ES-I3 (cell line): Measurements from ENCODE around the gene CACNA2D4.

Experiments used
- H3K36me3 ChIP-seq: 2 replicates; pipeline ENCODE4 v1.6.1; 2013; ENCODE audit warnings: mild to moderate bottlenecking, low read length, control low read depth, moderate library complexity; ENCODE audit not compliant: insufficient read depth
- H3K4me1 ChIP-seq: 2 replicates; pipeline ENCODE4 v1.6.1; 2013; ENCODE audit warnings: mild to moderate bottlenecking, control low read depth, low read length; ENCODE audit not compliant: insufficient read depth
- H3K9ac ChIP-seq: 2 replicates; pipeline ENCODE4 v1.6.1; 2013; ENCODE audit warnings: low read depth, mild to moderate bottlenecking, low read length, moderate library complexity
- H3K9me3 ChIP-seq: 2 replicates; pipeline ENCODE4 v1.6.1; 2013; ENCODE audit warnings: mild to moderate bottlenecking, low read length, moderate library complexity; ENCODE audit not compliant: control insufficient read depth, insufficient read depth

CACNA2D4 gene

GRCh38 chr12:1916371-1917171 is 1.9 kb downstream of the CACNA2D4 start:
- Histone ChIP-seq H3K36me3 (no peaks in the 10 kb centered on the region), H3K9ac (no peak overlapping the region), H3K9me3 (no peaks in the 10 kb centered on the region), H3K4me1 (peaks cover 10% of the 10 kb centered on the region; the same call in 1 of the 2 replicates)

GRCh38 chr12:1915082-1915968 is 3.1 kb downstream of the CACNA2D4 start:
- peaks cover 10% of the 10 kb centered on the region; the same call in 1 of the 2 replicates for H3K4me1 ChIP-seq

DNA sequence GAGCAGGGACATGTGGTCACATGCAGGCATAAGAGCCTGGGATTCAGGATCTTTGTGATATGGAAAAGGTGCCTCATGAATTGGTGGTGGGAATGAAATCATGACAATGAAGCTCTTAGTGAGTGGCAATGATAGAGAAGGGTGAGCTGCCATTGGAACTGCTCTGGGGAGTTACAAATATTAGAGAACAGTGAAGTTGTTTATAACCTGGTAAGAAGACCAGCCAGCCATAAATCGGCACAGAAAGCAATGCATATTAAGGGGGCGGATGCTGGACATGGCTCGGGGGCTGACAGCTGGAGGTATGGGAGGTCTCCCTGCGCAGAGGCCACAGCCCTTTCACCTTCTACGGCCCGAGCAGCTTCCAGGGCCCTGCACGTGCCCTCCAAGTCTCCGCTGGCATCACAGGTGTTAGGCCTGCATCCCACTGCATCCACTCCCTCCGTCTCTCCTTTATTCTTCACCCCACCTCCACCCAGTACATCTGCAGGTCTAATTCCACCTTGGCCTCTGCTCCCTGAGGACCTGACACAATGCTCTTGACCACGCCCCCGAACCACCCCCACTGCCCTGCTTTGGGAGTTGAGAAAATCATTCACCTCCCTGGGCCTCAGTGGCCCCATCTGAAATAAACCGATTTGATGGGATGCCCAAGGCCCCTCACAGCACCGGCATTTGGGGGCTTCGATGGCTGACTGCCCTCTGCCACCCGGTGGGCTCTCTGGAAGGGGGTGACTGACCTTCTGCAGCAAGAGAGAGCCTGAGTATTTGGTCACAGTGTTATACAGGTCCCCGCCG is 4.1 kb downstream of the CACNA2D4 start:
- H3K9me3 ChIP-seq = no peaks in the 10 kb centered on the region
- H3K36me3 ChIP-seq = no peaks in the 10 kb centered on the region
- no peak overlapping the region for H3K9ac ChIP-seq
- H3K4me1 ChIP-seq = peaks cover 10% of the 10 kb centered on the region; the same call in 1 of the 2 replicates

More at GRCh38 chr12:1915082-1915968, 3.1 kb downstream of the CACNA2D4 start:
- Histone ChIP-seq H3K9me3 (no peaks in the 10 kb centered on the region), H3K9ac (no peak overlapping the region), H3K36me3 (no peaks in the 10 kb centered on the region)

DNA sequence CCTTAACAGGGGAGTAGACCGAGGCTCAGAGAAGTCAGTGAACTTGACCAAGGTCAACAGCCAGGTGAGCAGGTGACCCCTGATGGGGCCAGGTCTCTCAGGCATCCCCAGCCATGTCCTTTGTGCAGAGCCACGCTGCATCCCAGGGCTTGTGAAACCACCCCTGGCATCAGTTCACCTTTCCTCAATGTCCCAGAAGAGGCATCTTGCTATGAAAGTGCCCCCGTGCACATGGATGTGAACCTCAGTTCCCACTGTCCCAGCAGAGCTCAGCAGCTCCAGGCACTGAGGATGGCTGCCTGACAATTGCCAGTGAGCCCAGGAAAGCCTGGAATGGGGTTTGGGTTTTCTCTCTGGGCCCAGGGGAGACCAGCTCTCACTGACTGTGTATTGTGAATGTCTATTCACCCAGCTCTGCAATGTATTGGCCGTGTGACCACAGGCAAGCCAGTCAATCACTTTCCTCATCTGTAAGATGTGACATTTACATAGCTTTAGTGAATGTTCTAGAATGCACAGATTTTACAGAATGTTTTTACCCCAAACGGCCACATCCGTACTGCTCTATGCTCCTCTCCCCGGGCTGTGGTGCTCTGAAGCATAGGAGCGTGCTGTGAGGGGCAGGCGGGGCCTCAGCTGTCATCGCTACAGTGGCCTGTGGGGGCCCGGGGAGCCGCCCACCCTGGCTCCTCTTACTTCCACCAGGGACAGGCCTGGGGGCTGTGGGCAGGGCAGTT is 4.9 kb downstream of the CACNA2D4 start:
- Histone ChIP-seq H3K9ac (no peak overlapping the region), H3K4me1 (peaks cover 10% of the 10 kb centered on the region; the same call in 1 of the 2 replicates), H3K9me3 (no peaks in the 10 kb centered on the region), H3K36me3 (no peaks in the 10 kb centered on the region)

GRCh38 chr12:1912580-1913376 is 5.7 kb downstream of the CACNA2D4 start:
- Histone ChIP-seq H3K9ac (no peak overlapping the region), H3K36me3 (no peaks in the 10 kb centered on the region), H3K9me3 (no peaks in the 10 kb centered on the region), H3K4me1 (peaks cover 10% of the 10 kb centered on the region; the same call in 1 of the 2 replicates)

GRCh38 chr12:1911598-1912575 is 6.6 kb downstream of the CACNA2D4 start:
- H3K9ac ChIP-seq = no peak overlapping the region
- H3K36me3 ChIP-seq = no peaks in the 10 kb centered on the region
- H3K9me3 ChIP-seq = no peaks in the 10 kb centered on the region
- H3K4me1 ChIP-seq = peaks cover 10% of the 10 kb centered on the region; the same call in 1 of the 2 replicates

GRCh38 chr12:1910468-1910867 is 8.0 kb downstream of the CACNA2D4 start:
- Histone ChIP-seq H3K4me1 (peaks cover 10% of the 10 kb centered on the region; the same call in 1 of the 2 replicates), H3K36me3 (no peaks in the 10 kb centered on the region), H3K9ac (no peak overlapping the region), H3K9me3 (no peaks in the 10 kb centered on the region)

GRCh38 chr12:1908758-1909157 is 9.7 kb downstream of the CACNA2D4 start:
- Histone ChIP-seq H3K9ac (no peak overlapping the region), H3K4me1 (peaks cover 10% of the 10 kb centered on the region; the same call in 1 of the 2 replicates), H3K36me3 (no peaks in the 10 kb centered on the region), H3K9me3 (0 out of 2 replicates have a peak, but pooled peaks cover 6% of the 10 kb centered on the region)

DNA sequence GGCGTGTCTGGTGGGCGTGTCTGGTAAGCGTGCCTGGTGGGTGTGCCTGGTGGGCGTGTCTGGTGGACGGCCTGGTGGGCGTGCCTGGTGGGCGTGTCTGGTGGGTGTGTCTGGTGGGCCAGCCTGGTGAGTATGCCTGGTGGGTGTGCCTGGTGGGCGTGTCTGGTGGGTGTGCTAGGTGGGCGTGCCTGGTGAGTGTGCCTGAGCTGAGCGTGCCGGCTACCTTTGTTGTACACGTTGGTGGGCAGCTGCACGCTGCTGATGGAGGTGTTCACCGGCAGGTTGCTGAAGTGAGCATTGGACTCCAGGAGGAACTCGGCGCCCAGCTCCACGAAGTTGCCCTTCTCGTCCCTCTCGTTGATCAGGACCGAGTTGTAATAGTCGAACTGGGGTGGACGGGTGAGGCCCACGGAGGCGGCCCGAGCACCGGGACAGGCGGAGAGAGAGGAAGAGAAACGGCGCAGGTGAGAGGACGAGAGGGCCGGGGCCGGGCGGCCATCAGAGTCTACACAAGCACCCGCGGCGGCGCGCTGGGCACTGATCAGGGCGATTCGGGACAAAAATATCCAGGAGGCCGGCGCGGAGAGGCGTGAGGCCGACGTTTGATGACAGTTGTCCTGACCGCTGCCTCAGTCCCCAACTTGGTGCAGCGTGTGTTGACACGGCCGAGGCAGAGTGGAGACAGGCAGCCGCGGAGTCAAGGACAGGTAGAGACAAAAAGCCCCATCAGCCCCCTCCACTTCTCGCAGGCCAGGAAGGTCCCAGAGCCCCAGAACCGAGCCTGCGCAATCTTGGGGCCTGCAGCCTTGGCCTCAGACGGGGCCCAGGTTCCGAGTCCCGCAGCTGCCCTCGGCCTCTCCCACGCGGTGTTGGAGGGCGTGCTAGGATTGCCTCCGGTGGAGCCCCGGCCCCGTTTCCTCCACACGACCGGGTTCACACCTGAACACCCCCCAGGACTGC is 10.5 kb downstream of the CACNA2D4 start:
- H3K9me3 ChIP-seq = peaks cover 8% of the 10 kb centered on the region; the same call in 1 of the 2 replicates
- peaks cover 9% of the 10 kb centered on the region; the same call in 1 of the 2 replicates for H3K4me1 ChIP-seq
- no peaks in the 10 kb centered on the region for H3K36me3 ChIP-seq
- H3K9ac ChIP-seq = no peak overlapping the region

- no peak overlapping the region for H3K9ac ChIP-seq
- H3K36me3 ChIP-seq = no peaks in the 10 kb centered on the region
- no peaks in the 10 kb centered on the region for H3K4me1 ChIP-seq
- peaks cover 8% of the 10 kb centered on the region; the same call in 1 of the 2 replicates for H3K9me3 ChIP-seq
Observed at GRCh38 chr12:1906579-1906978, 11.9 kb downstream of the CACNA2D4 start.

- peaks cover 8% of the 10 kb centered on the region; the same call in 1 of the 2 replicates for H3K9me3 ChIP-seq
- no peaks in the 10 kb centered on the region for H3K36me3 ChIP-seq
- no peak overlapping the region for H3K9ac ChIP-seq
- H3K4me1 ChIP-seq = no peaks in the 10 kb centered on the region
Observed at GRCh38 chr12:1904875-1905274, 13.6 kb downstream of the CACNA2D4 start.
